Dorsolateral prefrontal cortex (tissue), 118 donors: ENCODE results near the gene RER1. TPM values are rescaled to one million over a fixed set of nuclear protein-coding genes. Genes with fewer than 3 reads are reported as not detected.

Experiments
- total RNA-seq, 120 experiments: library from RNA; stranded (reverse); gene quantifications; one replicate each; pipeline versions ENCODE4 v1.2.3 to v1.2.4, GENCODE V29; 2022

The RER1 gene
- total RNA-seq, 120 experiments from 2014 or later = 62.7 to 113 (median 81.7) TPM

Other genes with a start within 250 kb of the RER1 start
- 10 to 100 TPM; 21.8 to 56.4 (median 36.0) TPM for gene FAAP20, start 197.1 kb upstream of the RER1 start, total RNA-seq
- gene SKI, start 163.5 kb upstream of the RER1 start, total RNA-seq = 100 to 1,000 TPM in 27 of 120 experiments, 10 to 100 TPM in 93; 65.3 to 147 (median 87.5) TPM
- 10 to 100 TPM; 14.0 to 39.6 (median 25.8) TPM for gene MORN1, start 287 bp upstream of the RER1 start, total RNA-seq
- gene PEX10, start 20.7 kb downstream of the RER1 start, total RNA-seq = 10 to 100 TPM; 15.4 to 34.4 (median 24.5) TPM
- 10 to 100 TPM; 15.5 to 43.3 (median 25.0) TPM for gene PLCH2, start 84.4 kb downstream of the RER1 start, total RNA-seq
- 10 to 100 TPM; 31.4 to 65.2 (median 46.7) TPM for gene PANK4, start 134.8 kb downstream of the RER1 start, total RNA-seq
- 10 to 100 TPM in 45 of 120 experiments, 1 to 10 TPM in 74, under 1 TPM in 1; 0.56 to 50.1 (median 8.5) TPM for gene HES5, start 138.4 kb downstream of the RER1 start, total RNA-seq
- 10 to 100 TPM; 12.0 to 44.5 (median 23.4) TPM for gene TNFRSF14, start 164.5 kb downstream of the RER1 start, total RNA-seq
- 10 to 100 TPM; 24.0 to 76.4 (median 50.5) TPM for gene PRXL2B, start 194.9 kb downstream of the RER1 start, total RNA-seq
- 1 to 10 TPM in 86 of 120 experiments, under 1 TPM in 29, not detected in 5; 0.18 to 5.4 (median 1.5) TPM for gene MMEL1, start 241.2 kb downstream of the RER1 start, total RNA-seq